Mesenchymal stem cell (in vitro differentiated cells and primary cell): ENCODE measurements around the gene RFX3.

Source experiments
- DNase-seq: peaks from one replicate; pipeline ENCODE4 v3.0.0-alpha.2; 2013
- H2AFZ ChIP-seq: one replicate; pipeline ENCODE4 v1.6.1; 2013; ENCODE audit warnings: low read depth, mild to moderate bottlenecking, control low read depth, inconsistent platforms, low read length, moderate library complexity
- H2AK5ac ChIP-seq: 2 replicates; pipeline ENCODE4 v1.6.1; 2013; ENCODE audit warnings: low read length, moderate library complexity, mild to moderate bottlenecking, inconsistent platforms; ENCODE audit not compliant: severe bottlenecking
- H2BK120ac ChIP-seq: one replicate; pipeline ENCODE4 v1.6.1; 2013; ENCODE audit warnings: low read depth, mild to moderate bottlenecking, inconsistent platforms, low read length, moderate library complexity
- H2BK12ac ChIP-seq, 2 experiments: one replicate each; pipeline ENCODE4 v1.6.1; 2013; ENCODE audit warnings: inconsistent platforms in 2 of 2, low read length in 2 of 2, mild to moderate bottlenecking in 2 of 2, moderate library complexity in 2 of 2, control low read depth in 1 of 2
- H2BK15ac ChIP-seq: one replicate; pipeline ENCODE4 v1.6.1; 2013; ENCODE audit warnings: mild to moderate bottlenecking, low read depth, inconsistent platforms; ENCODE audit not compliant: poor library complexity, severe bottlenecking
- H2BK5ac ChIP-seq: 2 replicates; pipeline ENCODE4 v1.6.1; 2013; ENCODE audit warnings: low read depth, mild to moderate bottlenecking, low read length, control low read depth, inconsistent platforms; ENCODE audit not compliant: poor library complexity, severe bottlenecking
- H3K14ac ChIP-seq, 2 experiments: one replicate each; pipeline ENCODE4 v1.6.1; 2013; ENCODE audit warnings: inconsistent platforms in 2 of 2, low read length in 2 of 2, control low read depth in 1 of 2, mild to moderate bottlenecking in 1 of 2, moderate library complexity in 1 of 2
- H3K18ac ChIP-seq, 2 experiments: one replicate each; pipeline ENCODE4 v1.6.1; 2013; ENCODE audit warnings: inconsistent platforms in 2 of 2, low read length in 2 of 2, control low read depth in 1 of 2, low read depth in 1 of 2, mild to moderate bottlenecking in 1 of 2
- H3K23ac ChIP-seq, 2 experiments: one replicate each; pipeline ENCODE4 v1.6.1; 2013; ENCODE audit warnings: inconsistent platforms in 2 of 2, low read length in 2 of 2, mild to moderate bottlenecking in 2 of 2, moderate library complexity in 2 of 2, control low read depth in 1 of 2
- H3K27ac ChIP-seq: 2 replicates; pipeline ENCODE4 v1.5.1; 2013; ENCODE audit warnings: mild to moderate bottlenecking, moderate library complexity, low read length, control low read depth, inconsistent platforms; ENCODE audit not compliant: poor library complexity, severe bottlenecking
- H3K27me3 ChIP-seq, 2 experiments: 2 replicates each; pipeline versions ENCODE4 v1.6.1 to v1.7.0; 2013; ENCODE audit warnings: low read length in 2 of 2, mild to moderate bottlenecking in 2 of 2, moderate library complexity in 2 of 2, control low read depth in 1 of 2, inconsistent platforms in 1 of 2; ENCODE audit not compliant: control insufficient read depth in 1 of 2, insufficient read depth in 1 of 2
- H3K36me3 ChIP-seq, 2 experiments: 2 replicates each; pipeline versions ENCODE4 v1.6.1 to v1.7.0; 2013; ENCODE audit warnings: low read length in 2 of 2, control low read depth in 1 of 2, inconsistent platforms in 1 of 2, low read depth in 1 of 2, mild to moderate bottlenecking in 1 of 2; ENCODE audit not compliant: insufficient read depth in 2 of 2, control insufficient read depth in 1 of 2
- H3K4ac ChIP-seq, 2 experiments: one replicate each; pipeline ENCODE4 v1.6.1; 2013; ENCODE audit warnings: inconsistent platforms in 2 of 2, low read length in 2 of 2, mild to moderate bottlenecking in 2 of 2, moderate library complexity in 2 of 2, control low read depth in 1 of 2, low read depth in 1 of 2
- H3K4me1 ChIP-seq: 2 replicates; pipeline ENCODE4 v1.6.1; 2013; ENCODE audit warnings: low read depth, low read length, control low read depth; ENCODE audit not compliant: control insufficient read depth, insufficient read depth
- H3K4me2 ChIP-seq: 2 replicates; pipeline ENCODE4 v1.6.1; 2013; ENCODE audit warnings: low read length, mild to moderate bottlenecking, inconsistent platforms; ENCODE audit not compliant: poor library complexity, severe bottlenecking
- H3K4me3 ChIP-seq, 2 experiments: 2 replicates each; pipeline versions ENCODE4 v1.5.1 to v1.7.0; 2013; ENCODE audit warnings: low read length in 2 of 2, mild to moderate bottlenecking in 2 of 2, control low read depth in 1 of 2, low read depth in 1 of 2; ENCODE audit not compliant: insufficient read depth in 1 of 2
- H3K79me1 ChIP-seq: replicated peaks from 2 replicates; pipeline ENCODE4 v1.6.1; 2013; ENCODE audit warnings: mild to moderate bottlenecking, control low read depth, low read length, inconsistent platforms; ENCODE audit not compliant: poor library complexity, severe bottlenecking
- H3K9ac ChIP-seq: 2 replicates; pipeline ENCODE4 v1.7.0; 2013; ENCODE audit warnings: mild to moderate bottlenecking, low read length, moderate library complexity
- H3K9me3 ChIP-seq: 2 replicates; pipeline ENCODE4 v1.7.0; 2013; ENCODE audit warnings: mild to moderate bottlenecking, low read length; ENCODE audit not compliant: control insufficient read depth
- H4K8ac ChIP-seq: one replicate; pipeline ENCODE4 v1.6.1; 2013; ENCODE audit warnings: inconsistent platforms, mild to moderate bottlenecking, low read length, moderate library complexity
- H4K91ac ChIP-seq: one replicate; pipeline ENCODE4 v1.6.1; 2013; ENCODE audit warnings: mild to moderate bottlenecking, low read length, inconsistent platforms
- WGBS: methylation state at CpG from one replicate; pipeline ENCODE4 v1.1.7; 2013; ENCODE audit warnings: mixed read lengths; 5-methylcytosine and 5-hydroxymethylcytosine counted together

The RFX3 gene

GRCh38 chr9:3398232-3398648 is 127.6 kb downstream of the RFX3 start:
- H3K27me3 ChIP-seq = no peaks in the 10 kb centered on the region
- no peak overlapping the region for H3K23ac ChIP-seq
- H2BK120ac ChIP-seq = no peak overlapping the region
- H3K4me3 ChIP-seq = no peak overlapping the region
- no peak overlapping the region for H3K14ac ChIP-seq
- no peak overlapping the region for H2AFZ ChIP-seq
- no peak overlapping the region for H2BK12ac ChIP-seq
- no peak overlapping the region for H2BK5ac ChIP-seq
- H3K18ac ChIP-seq = no peak overlapping the region
- H2AK5ac ChIP-seq = no peak overlapping the region
- WGBS = 92% methylated on average over 2 of the region's 2 CpGs
- H3K4ac ChIP-seq = no peak overlapping the region
- no peak overlapping the region for H3K27ac ChIP-seq
- H4K91ac ChIP-seq = no peak overlapping the region
- H2BK15ac ChIP-seq = no peak overlapping the region
- no peaks in the 10 kb centered on the region for H3K4me1 ChIP-seq
- peak; percentile 25 for DNase-seq
- no peaks in the 10 kb centered on the region for H3K79me1 ChIP-seq
- H3K4me2 ChIP-seq = no peak overlapping the region
- no peak overlapping the region for H3K9ac ChIP-seq
- no peaks in the 10 kb centered on the region for H3K9me3 ChIP-seq
- peaks cover 0 to 9% of the 10 kb centered on the region in 2 experiments for H3K36me3 ChIP-seq
- no peak overlapping the region for H4K8ac ChIP-seq

GRCh38 chr9:3397766-3398165 is 128.0 kb downstream of the RFX3 start:
- no CpG with 5 or more reads among the region's 2 CpGs for WGBS
- no peak overlapping the region for H3K18ac ChIP-seq

GRCh38 chr9:3391414-3391813 is 134.4 kb downstream of the RFX3 start:
- Histone ChIP-seq H3K14ac (no peak overlapping the region), H3K4me3 (no peak overlapping the region), H3K27me3 (no peaks in the 10 kb centered on the region), H4K91ac (no peak overlapping the region), H4K8ac (no peak overlapping the region), H3K4me2 (no peak overlapping the region), H3K9me3 (no peaks in the 10 kb centered on the region), H2AFZ (no peak overlapping the region), H3K27ac (no peak overlapping the region), H2BK12ac (no peak overlapping the region), H3K79me1 (peaks cover 2% of the 10 kb centered on the region), H3K4ac (no peak overlapping the region), H3K36me3 (peaks cover 0 to 9% of the 10 kb centered on the region in 2 experiments), H2BK15ac (no peak overlapping the region), H3K23ac (no peak overlapping the region), H3K18ac (no peak overlapping the region), H3K9ac (no peak overlapping the region), H3K4me1 (no peaks in the 10 kb centered on the region), H2BK5ac (no peak overlapping the region), H2BK120ac (no peak overlapping the region), H2AK5ac (no peak overlapping the region)
- WGBS = 98% methylated on average over 2 of the region's 2 CpGs
- DNase-seq = no peak

More at GRCh38 chr9:3397766-3398165, 128.0 kb downstream of the RFX3 start:
- H3K27ac ChIP-seq = no peak overlapping the region
- H4K8ac ChIP-seq = no peak overlapping the region
- no peaks in the 10 kb centered on the region for H3K9me3 ChIP-seq
- H3K23ac ChIP-seq = no peak overlapping the region
- H3K4me3 ChIP-seq = no peak overlapping the region
- no peak overlapping the region for H3K4ac ChIP-seq
- no peak overlapping the region for H2BK12ac ChIP-seq
- no peak overlapping the region for H2BK15ac ChIP-seq
- no peak overlapping the region for H3K9ac ChIP-seq
- no peak overlapping the region for H2AFZ ChIP-seq
- no peak overlapping the region for H3K4me2 ChIP-seq
- no peak overlapping the region for H3K14ac ChIP-seq
- no peak for DNase-seq
- no peaks in the 10 kb centered on the region for H3K4me1 ChIP-seq
- H2BK120ac ChIP-seq = no peak overlapping the region
- no peaks in the 10 kb centered on the region for H3K27me3 ChIP-seq
- H2BK5ac ChIP-seq = no peak overlapping the region
- H3K36me3 ChIP-seq = peaks cover 0 to 9% of the 10 kb centered on the region in 2 experiments
- no peaks in the 10 kb centered on the region for H3K79me1 ChIP-seq
- no peak overlapping the region for H4K91ac ChIP-seq
- no peak overlapping the region for H2AK5ac ChIP-seq

GRCh38 chr9:3386753-3387152 is 139.0 kb downstream of the RFX3 start:
- Histone ChIP-seq H3K4me2 (no peak overlapping the region), H2AK5ac (no peak overlapping the region), H2BK5ac (no peak overlapping the region), H2BK120ac (no peak overlapping the region), H3K4ac (no peak overlapping the region), H2BK15ac (no peak overlapping the region), H3K18ac (no peak overlapping the region), H3K4me1 (no peaks in the 10 kb centered on the region), H3K27ac (no peak overlapping the region), H2AFZ (no peak overlapping the region), H4K91ac (no peak overlapping the region), H3K14ac (no peak overlapping the region), H3K4me3 (no peak overlapping the region), H2BK12ac (no peak overlapping the region), H3K23ac (no peak overlapping the region), H3K79me1 (peaks cover 4% of the 10 kb centered on the region), H3K9ac (no peak overlapping the region), H3K27me3 (no peaks in the 10 kb centered on the region), H3K36me3 (no peaks in the 10 kb centered on the region), H4K8ac (no peak overlapping the region), H3K9me3 (no peaks in the 10 kb centered on the region)
- no peak for DNase-seq
- WGBS = 100% methylated on average over 1 of the region's 1 CpG
